GM12878 (cell line): ENCODE results near the gene S100A6. TPM values are rescaled to one million over a fixed set of nuclear protein-coding genes. Genes with fewer than 3 reads are reported as not detected.

Experiments
- ATAC-seq: fragments of 200-7000 bp; cut with Tn5 transposase; 3 replicates; pipeline ENCODE4 v1.9.1; 2020; ENCODE audit warnings: mild to moderate bottlenecking, moderate library complexity
- BruUV-seq: library from RNA; stranded (reverse); fragments of 400-500 nt; replicated peaks from 2 replicates; lab custom pipeline; 2021; lab: Mats Ljungman, UMichigan
- CTCF ChIA-PET: fragments of 300-600 bp; sonication (Branson Sonifier 250); formaldehyde crosslinking; extraction: SDS; loops from one replicate; lab custom pipeline; 2021; ENCODE audit warnings: inconsistent platforms; lab: Yijun Ruan, JAX
- POLR2A ChIA-PET: fragments of 350-600 bp; formaldehyde crosslinking; extraction: SDS; loops from one replicate; lab custom pipeline; 2021; ENCODE audit warnings: inconsistent platforms; lab: Charles Lee
- RAD21 ChIA-PET: fragments of 300-600 bp; sonication (Branson Sonifier 250); formaldehyde crosslinking; loops from one replicate; lab custom pipeline; 2023; ENCODE audit warnings: antibody characterized with exemption; ENCODE audit not compliant: unreplicated experiment; lab: Charles Lee
- SMC1A ChIA-PET: fragments of 300-600 bp; sonication (Branson Sonifier 250); formaldehyde crosslinking; loops from one replicate; lab custom pipeline; 2023; ENCODE audit not compliant: unreplicated experiment, uncharacterized antibody; lab: Charles Lee
- DNase-seq: peaks from one replicate; pipeline ENCODE4 v3.0.0-alpha.2; 2011; ENCODE audit warnings: low read depth, low spot score
- FAIRE-seq: peaks from 3 replicates; lab custom pipeline; 2011; peaks lifted over from hg19 to GRCh38; lab: Jason Lieb, UNC
- H2AFZ ChIP-seq: 2 replicates; pipeline ENCODE4 v1.6.0; 2011; ENCODE audit warnings: low read depth, low read length, control low read depth; ENCODE audit not compliant: control insufficient read depth
- H3K27ac ChIP-seq: 2 replicates; pipeline ENCODE4 v1.5.1; 2011; ENCODE audit warnings: control low read depth; ENCODE audit not compliant: control insufficient read depth, insufficient read depth
- H3K27me3 ChIP-seq, 2 experiments: replicated peaks in 1 of 2; 2 replicates each; pipeline versions ENCODE4 v1.6.0 to v1.6.1; 2011; ENCODE audit warnings: low read length in 1 of 2; ENCODE audit not compliant: control insufficient read depth in 2 of 2, insufficient read depth in 2 of 2
- H3K36me3 ChIP-seq, 2 experiments: 2 replicates each; pipeline ENCODE4 v1.5.1; 2011; ENCODE audit warnings: low read length in 1 of 2; ENCODE audit not compliant: control insufficient read depth in 2 of 2, insufficient read depth in 2 of 2
- H3K4me1 ChIP-seq: 2 replicates; pipeline ENCODE4 v1.6.1; 2011; ENCODE audit warnings: mild to moderate bottlenecking, low read length, moderate library complexity, mixed read lengths; ENCODE audit not compliant: control insufficient read depth, insufficient read depth
- H3K4me2 ChIP-seq: 2 replicates; pipeline ENCODE4 v1.6.0; 2011; ENCODE audit warnings: control low read depth; ENCODE audit not compliant: control insufficient read depth, insufficient read depth
- H3K4me3 ChIP-seq: fragments of 200-600 bp; sonication (generic); 2 replicates; pipeline ENCODE4 v1.5.1; 2016
- H3K79me2 ChIP-seq: 2 replicates; pipeline ENCODE4 v1.6.0; 2011; ENCODE audit warnings: low read length; ENCODE audit not compliant: control insufficient read depth, insufficient read depth
- H3K9ac ChIP-seq: 2 replicates; pipeline ENCODE4 v1.8.0; 2011; ENCODE audit warnings: low read length, control low read depth, mixed read lengths; ENCODE audit not compliant: control insufficient read depth, insufficient read depth
- H3K9me3 ChIP-seq: replicated peaks from 3 replicates; pipeline ENCODE4 v1.5.1; 2011; ENCODE audit warnings: mild to moderate bottlenecking, low read length; ENCODE audit not compliant: control insufficient read depth, insufficient read depth
- H4K20me1 ChIP-seq: 2 replicates; pipeline ENCODE4 v1.6.0; 2011; ENCODE audit not compliant: control insufficient read depth, insufficient read depth
- CEBPB ChIP-seq, 2 experiments: fragments of 150-350 bp in 1 of 2; IDR thresholded peaks; 2 replicates each; pipeline ENCODE4 v1.6.1; 2012 to 2014; ENCODE audit warnings: low read depth in 2 of 2, low read length in 2 of 2, borderline replicate concordance in 1 of 2, inconsistent platforms in 1 of 2
- EGR1 ChIP-seq, 2 experiments: IDR thresholded peaks; 1 replicate in 1 of 2; 2 replicates in 1 of 2; pipeline ENCODE4 v1.6.1; 2011 to 2012; ENCODE audit warnings: low read depth in 2 of 2, low read length in 2 of 2, borderline replicate concordance in 1 of 2, mild to moderate bottlenecking in 1 of 2, moderate library complexity in 1 of 2
- ETV6 ChIP-seq, 2 experiments: fragments of 450-650 bp in 1 of 2; IDR thresholded peaks in 1 of 2; conservative IDR thresholded peaks in 1 of 2; 2 replicates each; pipeline ENCODE4 v1.6.1; 2014; ENCODE audit warnings: antibody characterized with exemption in 1 of 2, borderline replicate concordance in 1 of 2, low read depth in 1 of 2, mild to moderate bottlenecking in 1 of 2, moderate library complexity in 1 of 2
- KLF5 ChIP-seq: fragments of 450-650 bp; IDR thresholded peaks from 2 replicates; pipeline ENCODE4 v1.6.1; 2014; ENCODE audit warnings: mild to moderate bottlenecking; ENCODE audit not compliant: partially characterized antibody
- NR2F1 ChIP-seq: fragments of 450-650 bp; conservative IDR thresholded peaks from 2 replicates; pipeline ENCODE4 v1.6.1; 2017; ENCODE audit warnings: mild to moderate bottlenecking
- WGBS: methylation state at CpG from one replicate; pipeline ENCODE4 v1.1.6; 2016; ENCODE audit warnings: low lambda C conversion rate; ENCODE audit not compliant: insufficient replicate concordance, insufficient coverage; ENCODE audit errors: missing lambda C conversion rate; 5-methylcytosine and 5-hydroxymethylcytosine counted together
- in situ Hi-C: fragments of 300-500 bp; cut with MboI; formaldehyde crosslinking; loops from 9 replicates; pipeline ENCODE4 v1.14.3; 2018; ENCODE audit warnings: mixed read lengths
- intact Hi-C: fragments of 100-400 bp; cut with micrococcal nuclease; formaldehyde crosslinking; loops from one replicate; pipeline ENCODE4 v1.14.2; 2022; ENCODE audit not compliant: unreplicated experiment
- polyA plus RNA-seq, 11 experiments: library from polyadenylated mRNA; depleted of rRNA in 4 of 11; unstranded in 6 of 11; stranded (reverse) in 5 of 11; fragments of >200 nt; fragmentation: Nextera tagmentation in 4 of 11; fragmentation: Illumina TruSeq in 1 of 11; extraction: Ambion mirVana in 4 of 11; extraction: Trizol in 1 of 11; gene quantifications; 1 replicate in 1 of 11; 2 replicates in 10 of 11; pipeline versions ENCODE4 v1.2.1 to v1.2.3, GENCODE V29; 2011 to 2016; ENCODE audit warnings: inconsistent platforms in 2 of 11, missing spikeins in 2 of 11, low read depth in 1 of 11
- total RNA-seq, 4 experiments: library from RNA; depleted of rRNA in 3 of 4; stranded (reverse); fragments of >200 nt in 3 of 4; fragmentation: Illumina TruSeq in 1 of 4; extraction: Trizol in 1 of 4; gene quantifications; 2 replicates each; pipeline versions ENCODE4 v1.2.1 to v1.2.3, GENCODE V29; 2013 to 2021
- TF ChIP-seq, protein P1 (sequence below): fragments of 450-650 bp; IDR thresholded peaks from 2 replicates; pipeline ENCODE4 v1.6.1; 2017; ENCODE audit warnings: low read depth, mild to moderate bottlenecking, moderate library complexity

The S100A6 gene
- total and polyA plus RNA-seq, 10 of the 15 experiments (the other 5 are each of a cell fraction or from before 2014, with no cell fraction given) = 7.2 to 121 (median 45.7) TPM

GRCh38 chr1:153544453-153545066 lies 8.8 kb upstream of the S100A6 start:
- RAD21 ChIA-PET = interaction anchor here (0.6 to 3.5 kb wide), 9 partner anchors 10 to 191 kb away, joined by 3 to 38 read pairs (median 4); partner anchors contain the start of genes CHTOP, S100A2 and S100A6
- in situ Hi-C loops = no loop called here
- H3K27me3 ChIP-seq = no peaks in the 10 kb centered on the region
- H4K20me1 ChIP-seq = no peaks in the 10 kb centered on the region
- intact Hi-C loops = no loop called here
- WGBS = 63% methylated on average over 10 of the region's 10 CpGs
- no peak for ATAC-seq
- no peak overlapping the region for H3K4me3 ChIP-seq
- peaks cover 25% of the 10 kb centered on the region for H3K4me1 ChIP-seq
- CTCF ChIA-PET = interaction anchor here (0.7 to 4.3 kb wide), 14 partner anchors 8 to 193 kb away, joined by 3 to 46 read pairs (median 4); partner anchors contain the start of genes S100A2 and S100A6
- SMC1A ChIA-PET = interaction anchor here (0.8 to 3.4 kb wide), 8 partner anchors 9 to 199 kb away, joined by 3 to 18 read pairs (median 10); partner anchors contain the start of gene S100A6
- H3K9me3 ChIP-seq = no peaks in the 10 kb centered on the region
- H3K27ac ChIP-seq = no peak overlapping the region
- H3K79me2 ChIP-seq = no peaks in the 10 kb centered on the region
- TF ChIP-seq KLF5 (no peak), EGR1 (IDR thresholded peaks at IDR 0.05; ENCODE audit: borderline replicate concordance in 1 of 2, low read depth in 2 of 2, low read length in 2 of 2) (no peak), CEBPB (IDR thresholded peaks at IDR 0.05; ENCODE audit: borderline replicate concordance in 1 of 2, low read depth in 2 of 2, low read length in 2 of 2) (no peak), ETV6 (conservative IDR thresholded peaks at IDR 0.05 in 1 of 2, IDR thresholded peaks at IDR 0.05 in 1 of 2; ENCODE audit: borderline replicate concordance in 1 of 2, low read depth in 1 of 2) (no peak), NR2F1 (no peak)
- TF ChIP-seq, protein P1, sequence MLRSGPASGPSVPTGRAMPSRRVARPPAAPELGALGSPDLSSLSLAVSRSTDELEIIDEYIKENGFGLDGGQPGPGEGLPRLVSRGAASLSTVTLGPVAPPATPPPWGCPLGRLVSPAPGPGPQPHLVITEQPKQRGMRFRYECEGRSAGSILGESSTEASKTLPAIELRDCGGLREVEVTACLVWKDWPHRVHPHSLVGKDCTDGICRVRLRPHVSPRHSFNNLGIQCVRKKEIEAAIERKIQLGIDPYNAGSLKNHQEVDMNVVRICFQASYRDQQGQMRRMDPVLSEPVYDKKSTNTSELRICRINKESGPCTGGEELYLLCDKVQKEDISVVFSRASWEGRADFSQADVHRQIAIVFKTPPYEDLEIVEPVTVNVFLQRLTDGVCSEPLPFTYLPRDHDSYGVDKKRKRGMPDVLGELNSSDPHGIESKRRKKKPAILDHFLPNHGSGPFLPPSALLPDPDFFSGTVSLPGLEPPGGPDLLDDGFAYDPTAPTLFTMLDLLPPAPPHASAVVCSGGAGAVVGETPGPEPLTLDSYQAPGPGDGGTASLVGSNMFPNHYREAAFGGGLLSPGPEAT = no peak
- TF ChIP-seq, all 136 proteins: peak for 0
- H3K4me2 ChIP-seq = 0 out of 2 replicates have a peak overlapping the region, but pooled peaks have one; percentile 69
- POLR2A ChIA-PET = interaction anchor here (0.5 to 4.1 kb wide), 8 partner anchors 10 to 90 kb away, joined by 3 to 34 read pairs (median 4); partner anchors contain the start of genes S100A2 and S100A6
- no peaks in the 10 kb centered on the region for H3K36me3 ChIP-seq
- H3K9ac ChIP-seq = no peak overlapping the region
- DNase-seq (no peak), FAIRE-seq (no peak)
- no TSS peak for BruUV-seq
- H2AFZ ChIP-seq = no peak overlapping the region
